ENCODE results near the gene LRP1B.

The LRP1B gene

DNA sequence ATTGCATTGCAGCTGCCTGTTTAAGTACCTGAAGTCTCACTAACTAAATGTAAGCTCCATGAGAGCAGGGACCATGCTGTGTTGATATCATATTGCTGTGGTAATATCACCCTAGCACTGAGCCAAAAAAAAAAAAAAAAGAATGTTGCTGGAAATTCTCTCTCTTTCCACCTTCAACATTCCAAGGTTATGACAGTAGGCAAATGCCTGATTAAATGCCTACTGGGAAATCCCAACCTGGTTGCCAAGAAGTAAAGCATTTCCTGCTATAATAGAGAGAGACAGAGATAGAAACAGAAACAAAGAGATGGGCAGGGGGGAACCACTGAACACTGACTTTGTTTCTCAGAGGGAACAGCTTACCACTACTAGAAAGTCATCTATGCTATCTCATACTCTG is 1604.2 kb downstream of the LRP1B start:
- Mint-ChIP-seq H3K36me3 (ENCODE audit: low read depth) (no peaks in the 10 kb centered on the region), H3K27me3 (ENCODE audit: low read depth) (no peaks in the 10 kb centered on the region), H3K4me3 (no peak overlapping the region), H3K27ac (no peak overlapping the region), H3K9me3 (no peaks in the 10 kb centered on the region), H3K4me1 (no peaks in the 10 kb centered on the region)
- TF ChIP-seq, protein P1, sequence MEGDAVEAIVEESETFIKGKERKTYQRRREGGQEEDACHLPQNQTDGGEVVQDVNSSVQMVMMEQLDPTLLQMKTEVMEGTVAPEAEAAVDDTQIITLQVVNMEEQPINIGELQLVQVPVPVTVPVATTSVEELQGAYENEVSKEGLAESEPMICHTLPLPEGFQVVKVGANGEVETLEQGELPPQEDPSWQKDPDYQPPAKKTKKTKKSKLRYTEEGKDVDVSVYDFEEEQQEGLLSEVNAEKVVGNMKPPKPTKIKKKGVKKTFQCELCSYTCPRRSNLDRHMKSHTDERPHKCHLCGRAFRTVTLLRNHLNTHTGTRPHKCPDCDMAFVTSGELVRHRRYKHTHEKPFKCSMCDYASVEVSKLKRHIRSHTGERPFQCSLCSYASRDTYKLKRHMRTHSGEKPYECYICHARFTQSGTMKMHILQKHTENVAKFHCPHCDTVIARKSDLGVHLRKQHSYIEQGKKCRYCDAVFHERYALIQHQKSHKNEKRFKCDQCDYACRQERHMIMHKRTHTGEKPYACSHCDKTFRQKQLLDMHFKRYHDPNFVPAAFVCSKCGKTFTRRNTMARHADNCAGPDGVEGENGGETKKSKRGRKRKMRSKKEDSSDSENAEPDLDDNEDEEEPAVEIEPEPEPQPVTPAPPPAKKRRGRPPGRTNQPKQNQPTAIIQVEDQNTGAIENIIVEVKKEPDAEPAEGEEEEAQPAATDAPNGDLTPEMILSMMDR (IDR thresholded peaks at IDR 0.05; ENCODE audit: unreplicated experiment in 3 of 3), result no peak

DNA sequence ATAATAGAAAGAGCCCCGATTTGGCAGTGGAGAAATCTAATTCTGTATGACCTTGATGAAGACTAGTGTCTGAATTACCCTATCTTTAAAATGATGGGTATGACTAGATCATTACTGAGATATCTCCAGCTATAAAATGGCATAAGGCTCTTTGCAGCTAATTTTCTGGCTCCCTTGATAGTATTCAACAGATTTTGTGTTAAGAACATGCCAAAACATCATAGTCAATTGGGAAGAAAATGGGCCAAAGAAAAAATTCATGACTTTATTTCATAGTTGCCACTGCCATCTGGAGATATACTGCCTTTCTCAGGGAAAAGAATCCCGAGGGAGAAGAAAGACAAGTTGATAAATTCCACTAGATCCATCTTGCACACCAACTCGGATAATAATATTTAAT is 1618.7 kb downstream of the LRP1B start:
- no peaks in the 10 kb centered on the region for H3K4me1 Mint-ChIP-seq
- H3K4me3 Mint-ChIP-seq, result no peak overlapping the region
- H3K36me3 Mint-ChIP-seq (ENCODE audit: low read depth), result no peaks in the 10 kb centered on the region

GRCh38 chr2:140509765-140510164 is 1621.1 kb downstream of the LRP1B start:
- Mint-ChIP-seq H3K4me3 (no peak overlapping the region), H3K27ac (no peak overlapping the region), H3K36me3 (ENCODE audit: low read depth) (no peaks in the 10 kb centered on the region), H3K9me3 (no peaks in the 10 kb centered on the region), H3K4me1 (no peaks in the 10 kb centered on the region), H3K27me3 (ENCODE audit: low read depth) (no peaks in the 10 kb centered on the region)
- TF ChIP-seq, protein P1 (IDR thresholded peaks at IDR 0.05; ENCODE audit: unreplicated experiment in 3 of 3), result no peak

More for the DNA sequence above, 1618.7 kb downstream of the LRP1B start:
- H3K9me3 Mint-ChIP-seq, result no peaks in the 10 kb centered on the region
- TF ChIP-seq, protein P1 (IDR thresholded peaks at IDR 0.05; ENCODE audit: unreplicated experiment in 3 of 3), result no peak
- no peak overlapping the region for H3K27ac Mint-ChIP-seq
- no peaks in the 10 kb centered on the region for H3K27me3 Mint-ChIP-seq (ENCODE audit: low read depth)

GRCh38 chr2:140508756-140509155 is 1622.1 kb downstream of the LRP1B start:
- no peaks in the 10 kb centered on the region for H3K36me3 Mint-ChIP-seq (ENCODE audit: low read depth)
- TF ChIP-seq, protein P1 (IDR thresholded peaks at IDR 0.05; ENCODE audit: unreplicated experiment in 3 of 3), result no peak
- no peak overlapping the region for H3K27ac Mint-ChIP-seq
- H3K27me3 Mint-ChIP-seq (ENCODE audit: low read depth), result no peaks in the 10 kb centered on the region
- H3K9me3 Mint-ChIP-seq, result no peaks in the 10 kb centered on the region
- no peak overlapping the region for H3K4me3 Mint-ChIP-seq
- no peaks in the 10 kb centered on the region for H3K4me1 Mint-ChIP-seq

DNA sequence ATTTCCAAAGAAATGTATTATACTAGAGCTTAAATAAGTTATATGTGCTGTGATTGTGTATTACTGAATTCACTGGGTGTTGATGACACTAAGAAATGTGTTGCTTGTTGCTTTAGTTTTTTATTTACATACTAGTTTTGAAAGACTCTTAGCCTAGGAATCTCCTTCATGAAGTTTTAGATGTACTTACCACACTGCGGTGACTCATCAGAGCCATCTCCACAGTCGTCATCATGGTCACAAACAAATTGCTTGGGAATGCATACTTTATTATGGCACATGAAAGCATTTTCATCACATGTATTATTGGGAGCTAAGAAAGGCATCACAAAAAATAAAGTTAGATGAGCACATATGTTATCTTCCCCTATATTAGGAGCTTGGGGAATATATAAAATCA is 1624.2 kb downstream of the LRP1B start:
- Mint-ChIP-seq H3K4me1 (no peaks in the 10 kb centered on the region), H3K27me3 (ENCODE audit: low read depth) (no peaks in the 10 kb centered on the region), H3K9me3 (no peaks in the 10 kb centered on the region), H3K4me3 (no peak overlapping the region), H3K27ac (no peak overlapping the region), H3K36me3 (ENCODE audit: low read depth) (no peaks in the 10 kb centered on the region)
- TF ChIP-seq, protein P1 (IDR thresholded peaks at IDR 0.05; ENCODE audit: unreplicated experiment in 3 of 3), result no peak

GRCh38 chr2:140504601-140505000 is 1626.2 kb downstream of the LRP1B start:
- Mint-ChIP-seq H3K27me3 (ENCODE audit: low read depth) (no peaks in the 10 kb centered on the region), H3K4me1 (no peaks in the 10 kb centered on the region), H3K9me3 (no peaks in the 10 kb centered on the region), H3K27ac (no peak overlapping the region), H3K36me3 (ENCODE audit: low read depth) (no peaks in the 10 kb centered on the region), H3K4me3 (no peak overlapping the region)
- TF ChIP-seq, protein P1 (IDR thresholded peaks at IDR 0.05; ENCODE audit: unreplicated experiment in 3 of 3), result no peak

Measured in nephron (organoid).